ENCODE measurements around the gene FNBP1. TPM values are rescaled to one million over a fixed set of nuclear protein-coding genes. Genes with fewer than 3 reads are reported as not detected.

FNBP1 gene
- total RNA-seq, 1 donor from 2014 or later, result 48.4 TPM

- H3K36me3 Mint-ChIP-seq (ENCODE audit: low read depth), result no peaks in the 10 kb centered on the region
- TF ChIP-seq CTCF (conservative IDR thresholded peaks at IDR 0.05), result no peak
- no peak for DNase-seq (ENCODE audit: low read depth, low spot score)
- H3K9me3 Mint-ChIP-seq, result no peaks in the 10 kb centered on the region
- no peak overlapping the region for H3K27ac Mint-ChIP-seq (ENCODE audit: unreplicated experiment)
- peaks cover 20% of the 10 kb centered on the region for H3K4me1 Mint-ChIP-seq
- H3K27me3 Mint-ChIP-seq (ENCODE audit: low read depth), result no peaks in the 10 kb centered on the region
- H3K4me3 Mint-ChIP-seq, result no peak overlapping the region
Measured at GRCh38 chr9:129880654-129881546, 162.1 kb downstream of the FNBP1 start.

- no peak for TF ChIP-seq CTCF (conservative IDR thresholded peaks at IDR 0.05)
- H3K27me3 Mint-ChIP-seq (ENCODE audit: low read depth), result no peaks in the 10 kb centered on the region
- no peaks in the 10 kb centered on the region for H3K36me3 Mint-ChIP-seq (ENCODE audit: low read depth)
- no peaks in the 10 kb centered on the region for H3K9me3 Mint-ChIP-seq
- no peak overlapping the region for H3K27ac Mint-ChIP-seq (ENCODE audit: unreplicated experiment)
- no peak overlapping the region for H3K4me3 Mint-ChIP-seq
- no peak for DNase-seq (ENCODE audit: low read depth, low spot score)
- peaks cover 13% of the 10 kb centered on the region for H3K4me1 Mint-ChIP-seq
Measured at GRCh38 chr9:129879991-129880653, 162.9 kb downstream of the FNBP1 start.

GRCh38 chr9:129879103-129879699 lies 163.8 kb downstream of the FNBP1 start:
- H3K9me3 Mint-ChIP-seq, result no peaks in the 10 kb centered on the region
- TF ChIP-seq CTCF (conservative IDR thresholded peaks at IDR 0.05), result no peak

GRCh38 chr9:129878291-129878690 lies 164.7 kb downstream of the FNBP1 start:
- Mint-ChIP-seq H3K27ac (ENCODE audit: unreplicated experiment) (no peak overlapping the region), H3K4me1 (no peaks in the 10 kb centered on the region), H3K9me3 (no peaks in the 10 kb centered on the region), H3K4me3 (no peak overlapping the region), H3K36me3 (ENCODE audit: low read depth) (no peaks in the 10 kb centered on the region), H3K27me3 (ENCODE audit: low read depth) (no peaks in the 10 kb centered on the region)
- TF ChIP-seq CTCF (conservative IDR thresholded peaks at IDR 0.05), result no peak
- no peak for DNase-seq (ENCODE audit: low read depth, low spot score)

More at GRCh38 chr9:129879103-129879699, 163.8 kb downstream of the FNBP1 start:
- DNase-seq (ENCODE audit: low read depth, low spot score), result no peak
- no peak overlapping the region for H3K4me3 Mint-ChIP-seq
- no peak overlapping the region for H3K27ac Mint-ChIP-seq (ENCODE audit: unreplicated experiment)
- no peaks in the 10 kb centered on the region for H3K27me3 Mint-ChIP-seq (ENCODE audit: low read depth)
- peaks cover 4% of the 10 kb centered on the region for H3K4me1 Mint-ChIP-seq
- H3K36me3 Mint-ChIP-seq (ENCODE audit: low read depth), result no peaks in the 10 kb centered on the region

GRCh38 chr9:129876815-129877214 lies 166.2 kb downstream of the FNBP1 start:
- Mint-ChIP-seq H3K4me1 (no peaks in the 10 kb centered on the region), H3K27me3 (ENCODE audit: low read depth) (no peaks in the 10 kb centered on the region), H3K4me3 (no peak overlapping the region), H3K27ac (ENCODE audit: unreplicated experiment) (no peak overlapping the region), H3K9me3 (no peaks in the 10 kb centered on the region), H3K36me3 (ENCODE audit: low read depth) (peaks cover 2% of the 10 kb centered on the region)
- no peak for DNase-seq (ENCODE audit: low read depth, low spot score)
- TF ChIP-seq CTCF (conservative IDR thresholded peaks at IDR 0.05), result no peak

All from neural crest cell (in vitro differentiated cells).